MM.1S (cell line): ENCODE measurements around the gene C12orf42.

ENCODE experiments used
- CTCF ChIP-seq: fragments of 300-600 bp; sonication (generic); IDR thresholded peaks from 2 replicates; pipeline ENCODE4 v1.5.1; 2016; ENCODE audit warnings: antibody characterized with exemption, low read length, mixed read lengths
- EZH2 ChIP-seq: fragments of 300-600 bp; sonication (generic); optimal IDR thresholded peaks from 2 replicates; pipeline ENCODE3; 2017; ENCODE audit warnings: low read depth, mild to moderate bottlenecking, antibody characterized with exemption, low read length, mixed read lengths
- EZH2phosphoT487 ChIP-seq: fragments of 300-600 bp; sonication (generic); IDR thresholded peaks from 2 replicates; pipeline ENCODE4 v1.6.1; 2018; ENCODE audit warnings: antibody characterized with exemption, low read length

- TF ChIP-seq CTCF (no peak), EZH2phosphoT487 (no peak), EZH2 (no peak)
Observed at GRCh38 chr12:103368167-103368566, 127.6 kb downstream of the C12orf42 start.
